CD14-positive monocyte (primary cell): ENCODE data around the gene GOLIM4. TPM values are rescaled to one million over a fixed set of nuclear protein-coding genes. Genes with fewer than 3 reads are reported as not detected.

Experiments used
- DNase-seq, 3 donors: peaks; one replicate each; pipeline ENCODE4 v3.0.0-alpha.2; 2011 to 2022
- H2AFZ ChIP-seq: 2 replicates; pipeline ENCODE4 v1.6.0; 2012; ENCODE audit warnings: mild to moderate bottlenecking, low read depth, low read length, inconsistent platforms; ENCODE audit not compliant: insufficient read depth, poor library complexity, severe bottlenecking
- H3K27ac ChIP-seq, 2 donors: 1 replicate in 1 of 2; 2 replicates in 1 of 2; pipeline ENCODE4 v1.5.1; 2012 to 2013; ENCODE audit warnings: low read length in 2 of 2, control low read depth in 1 of 2, inconsistent platforms in 1 of 2, low read depth in 1 of 2, mild to moderate bottlenecking in 1 of 2
- H3K27me3 ChIP-seq, 2 donors: one replicate each; pipeline versions ENCODE4 v1.6.0 to v1.6.1; 2011 to 2013; ENCODE audit warnings: low read length in 2 of 2; ENCODE audit not compliant: control insufficient read depth in 2 of 2, insufficient read depth in 2 of 2
- H3K36me3 ChIP-seq, 2 donors: replicated peaks in 1 of 2; 1 replicate in 1 of 2; 2 replicates in 1 of 2; pipeline versions ENCODE4 v1.5.1 to v1.6.1; 2012 to 2013; ENCODE audit warnings: low read length in 2 of 2, control low read depth in 1 of 2, inconsistent platforms in 1 of 2, mild to moderate bottlenecking in 1 of 2; ENCODE audit not compliant: insufficient read depth in 2 of 2, control insufficient read depth in 1 of 2
- H3K4me1 ChIP-seq, 2 donors: 1 replicate in 1 of 2; 2 replicates in 1 of 2; pipeline versions ENCODE4 v1.5.1 to v1.6.1; 2012 to 2013; ENCODE audit warnings: low read length in 2 of 2, control low read depth in 1 of 2, inconsistent platforms in 1 of 2, mild to moderate bottlenecking in 1 of 2, moderate library complexity in 1 of 2; ENCODE audit not compliant: insufficient read depth in 2 of 2, control insufficient read depth in 1 of 2
- H3K4me2 ChIP-seq: replicated peaks from 2 replicates; pipeline ENCODE3; 2012; ENCODE audit warnings: low read length, moderate library complexity, mild to moderate bottlenecking; ENCODE audit not compliant: poor library complexity, severe bottlenecking; ENCODE audit errors: extremely low read depth
- H3K4me3 ChIP-seq, 3 experiments: fragments of 200-600 bp in 1 of 3; sonication (generic) in 1 of 3; replicated peaks in 1 of 3; 1 replicate in 2 of 3; 2 replicates in 1 of 3; pipeline ENCODE4 v1.5.1; 2011 to 2013; ENCODE audit warnings: low read length in 3 of 3, mild to moderate bottlenecking in 3 of 3, control low read depth in 2 of 3, low read depth in 2 of 3, inconsistent platforms in 1 of 3, moderate library complexity in 1 of 3
- H3K79me2 ChIP-seq: 2 replicates; pipeline ENCODE4 v1.6.0; 2012; ENCODE audit warnings: mild to moderate bottlenecking, control low read depth, inconsistent platforms, low read length, moderate library complexity; ENCODE audit not compliant: insufficient read depth
- H3K9ac ChIP-seq: 2 replicates; pipeline ENCODE4 v1.6.0; 2017; ENCODE audit warnings: low read length, mild to moderate bottlenecking; ENCODE audit not compliant: insufficient read depth, poor library complexity, severe bottlenecking
- H3K9me3 ChIP-seq, 2 donors: replicated peaks in 1 of 2; 1 replicate in 1 of 2; 2 replicates in 1 of 2; pipeline versions ENCODE4 v1.5.1 to v1.6.1; 2012 to 2013; ENCODE audit warnings: low read length in 2 of 2, control low read depth in 1 of 2; ENCODE audit not compliant: control insufficient read depth in 1 of 2, insufficient read depth in 1 of 2
- H4K20me1 ChIP-seq: 2 replicates; pipeline ENCODE4 v1.6.0; 2012; ENCODE audit warnings: mild to moderate bottlenecking, low read length, control low read depth, moderate library complexity; ENCODE audit not compliant: insufficient read depth
- H3K27ac Mint-ChIP-seq, 7 donors: one replicate each; pipeline ENCODE4 v1.8.0; 2020; ENCODE audit warnings: mild to moderate bottlenecking in 7 of 7, mixed read lengths in 7 of 7, moderate library complexity in 6 of 7, inconsistent platforms in 2 of 7
- H3K27me3 Mint-ChIP-seq, 3 donors: one replicate each; pipeline ENCODE4 v1.8.0; 2021 to 2022; ENCODE audit warnings: low read depth in 3 of 3, mild to moderate bottlenecking in 3 of 3, mixed read lengths in 3 of 3, moderate library complexity in 3 of 3, inconsistent platforms in 1 of 3
- H3K36me3 Mint-ChIP-seq, 2 donors: one replicate each; pipeline ENCODE4 v1.8.0; 2020; ENCODE audit warnings: mixed read lengths in 2 of 2, inconsistent platforms in 1 of 2, mild to moderate bottlenecking in 1 of 2
- H3K4me1 Mint-ChIP-seq: one replicate; pipeline ENCODE4 v1.8.0; 2020; ENCODE audit warnings: mild to moderate bottlenecking, mixed read lengths
- H3K4me3 Mint-ChIP-seq, 2 donors: one replicate each; pipeline ENCODE4 v1.8.0; 2020; ENCODE audit warnings: mild to moderate bottlenecking in 2 of 2, mixed read lengths in 2 of 2, moderate library complexity in 1 of 2
- H3K9me3 Mint-ChIP-seq, 7 donors: one replicate each; pipeline ENCODE4 v1.8.0; 2020 to 2022; ENCODE audit warnings: mixed read lengths in 7 of 7, mild to moderate bottlenecking in 6 of 7, moderate library complexity in 6 of 7, inconsistent platforms in 2 of 7
- WGBS: methylation state at CpG from one replicate; pipeline ENCODE4 v1.1.5; 2013; ENCODE audit warnings: missing lambda C conversion rate; ENCODE audit not compliant: insufficient coverage; 5-methylcytosine and 5-hydroxymethylcytosine counted together
- intact Hi-C, 2 donors: fragments of 100-400 bp; cut with micrococcal nuclease; formaldehyde crosslinking; loops; one replicate each; pipeline versions ENCODE4 v1.15.0 to v1.15.1; 2023
- polyA plus RNA-seq, 3 donors: library from polyadenylated mRNA; depleted of rRNA in 1 of 3; unstranded in 2 of 3; stranded (reverse) in 1 of 3; fragments of 300-500 nt in 2 of 3; fragments of >200 nt in 1 of 3; fragmentation: Illumina TruSeq in 2 of 3; gene quantifications; 1 replicate in 2 of 3; 2 replicates in 1 of 3; pipeline ENCODE4 v1.2.3, GENCODE V29; 2012 to 2021
- TF ChIP-seq, protein P1 (sequence below): fragments of 200-600 bp; IDR thresholded peaks from one replicate; pipeline ENCODE4 v1.8.0; 2022; ENCODE audit warnings: antibody characterized with exemption, mild to moderate bottlenecking

Gene GOLIM4
- polyA plus RNA-seq, 3 donors, result 3.5 to 6.4 (median 5.8) TPM

GRCh38 chr3:168121184-168122017 lies 25.7 kb upstream of the GOLIM4 start:
- no peak overlapping the region for H3K9ac ChIP-seq
- Mint-ChIP-seq H3K27me3 (no peaks in the 10 kb centered on the region), H3K4me3 (no peak overlapping the region), H3K4me1 (no peaks in the 10 kb centered on the region), H3K9me3 (peaks cover 0 to 2% (median 0%) of the 10 kb centered on the region in 7 donors), H3K36me3 (no peaks in the 10 kb centered on the region), H3K27ac (no peak overlapping the region)
- 93% methylated on average over 3 of the region's 4 CpGs for WGBS
- H3K27me3 ChIP-seq, result no peaks in the 10 kb centered on the region
- no peaks in the 10 kb centered on the region for H3K4me1 ChIP-seq
- no peak overlapping the region for H2AFZ ChIP-seq
- H3K36me3 ChIP-seq, result no peaks in the 10 kb centered on the region
- no peak overlapping the region for H3K4me3 ChIP-seq
- H4K20me1 ChIP-seq, result no peaks in the 10 kb centered on the region
- H3K9me3 ChIP-seq, result no peaks in the 10 kb centered on the region
- intact Hi-C loops, result no loop called here
- TF ChIP-seq, protein P1, sequence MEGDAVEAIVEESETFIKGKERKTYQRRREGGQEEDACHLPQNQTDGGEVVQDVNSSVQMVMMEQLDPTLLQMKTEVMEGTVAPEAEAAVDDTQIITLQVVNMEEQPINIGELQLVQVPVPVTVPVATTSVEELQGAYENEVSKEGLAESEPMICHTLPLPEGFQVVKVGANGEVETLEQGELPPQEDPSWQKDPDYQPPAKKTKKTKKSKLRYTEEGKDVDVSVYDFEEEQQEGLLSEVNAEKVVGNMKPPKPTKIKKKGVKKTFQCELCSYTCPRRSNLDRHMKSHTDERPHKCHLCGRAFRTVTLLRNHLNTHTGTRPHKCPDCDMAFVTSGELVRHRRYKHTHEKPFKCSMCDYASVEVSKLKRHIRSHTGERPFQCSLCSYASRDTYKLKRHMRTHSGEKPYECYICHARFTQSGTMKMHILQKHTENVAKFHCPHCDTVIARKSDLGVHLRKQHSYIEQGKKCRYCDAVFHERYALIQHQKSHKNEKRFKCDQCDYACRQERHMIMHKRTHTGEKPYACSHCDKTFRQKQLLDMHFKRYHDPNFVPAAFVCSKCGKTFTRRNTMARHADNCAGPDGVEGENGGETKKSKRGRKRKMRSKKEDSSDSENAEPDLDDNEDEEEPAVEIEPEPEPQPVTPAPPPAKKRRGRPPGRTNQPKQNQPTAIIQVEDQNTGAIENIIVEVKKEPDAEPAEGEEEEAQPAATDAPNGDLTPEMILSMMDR, result no peak
- H3K27ac ChIP-seq, result no peak overlapping the region
- H3K4me2 ChIP-seq, result no peak overlapping the region
- DNase-seq, result no peak
- no peaks in the 10 kb centered on the region for H3K79me2 ChIP-seq

GRCh38 chr3:168117853-168118313 lies 22.2 kb upstream of the GOLIM4 start:
- Mint-ChIP-seq H3K4me1 (no peaks in the 10 kb centered on the region), H3K36me3 (no peaks in the 10 kb centered on the region), H3K4me3 (no peak overlapping the region), H3K27ac (no peak overlapping the region), H3K27me3 (no peaks in the 10 kb centered on the region), H3K9me3 (peaks cover 0 to 2% (median 0%) of the 10 kb centered on the region in 7 donors)
- TF ChIP-seq, protein P1, result no peak
- no peak overlapping the region for H3K27ac ChIP-seq
- no peak overlapping the region for H3K4me2 ChIP-seq
- no peaks in the 10 kb centered on the region for H3K36me3 ChIP-seq
- no peaks in the 10 kb centered on the region for H3K4me1 ChIP-seq
- H3K27me3 ChIP-seq, result no peaks in the 10 kb centered on the region
- WGBS, result no CpG with 5 or more reads among the region's 2 CpGs
- H3K9me3 ChIP-seq, result no peaks in the 10 kb centered on the region
- no peak for DNase-seq
- H3K79me2 ChIP-seq, result no peaks in the 10 kb centered on the region
- no peak overlapping the region for H3K9ac ChIP-seq
- intact Hi-C loops, result no loop called here
- no peaks in the 10 kb centered on the region for H4K20me1 ChIP-seq
- H2AFZ ChIP-seq, result no peak overlapping the region
- no peak overlapping the region for H3K4me3 ChIP-seq
